Liver (tissue), 9 donors: ENCODE measurements around the gene TBX15. TPM values are rescaled to one million over a fixed set of nuclear protein-coding genes. Genes with fewer than 3 reads are reported as not detected.
A peak's percentile ranks its signal among the peaks of the same experiment; 100 is the strongest.

ENCODE experiments used
- DNase-seq: peaks from one replicate; pipeline ENCODE4 v3.0.0-alpha.2; 2017; ENCODE audit warnings: low spot score
- H3K27ac ChIP-seq, 2 donors: one replicate each; pipeline ENCODE4 v1.7.0; 2013; ENCODE audit warnings: inconsistent platforms in 2 of 2, low read length in 2 of 2, control low read depth in 1 of 2, low read depth in 1 of 2, mild to moderate bottlenecking in 1 of 2
- H3K27me3 ChIP-seq, 4 donors: one replicate each; pipeline versions ENCODE4 v1.6.1 to v1.7.0; 2013; ENCODE audit warnings: low read length in 3 of 4, inconsistent platforms in 1 of 4, mild to moderate bottlenecking in 1 of 4, moderate library complexity in 1 of 4; ENCODE audit not compliant: control insufficient read depth in 4 of 4, insufficient read depth in 4 of 4
- H3K36me3 ChIP-seq, 4 donors: one replicate each; pipeline versions ENCODE4 v1.6.1 to v1.7.0; 2013; ENCODE audit warnings: low read length in 3 of 4, mild to moderate bottlenecking in 3 of 4, low read depth in 1 of 4, moderate library complexity in 1 of 4; ENCODE audit not compliant: control insufficient read depth in 4 of 4, insufficient read depth in 3 of 4
- H3K4me1 ChIP-seq, 4 donors: one replicate each; pipeline versions ENCODE4 v1.6.1 to v1.7.0; 2013; ENCODE audit warnings: low read length in 3 of 4, mild to moderate bottlenecking in 3 of 4, moderate library complexity in 1 of 4; ENCODE audit not compliant: control insufficient read depth in 4 of 4, insufficient read depth in 4 of 4
- H3K4me3 ChIP-seq, 3 donors: one replicate each; pipeline versions ENCODE4 v1.6.1 to v1.7.0; 2013; ENCODE audit warnings: low read length in 3 of 3, control low read depth in 1 of 3, low read depth in 1 of 3, mild to moderate bottlenecking in 1 of 3
- H3K9ac ChIP-seq, 2 donors: one replicate each; pipeline ENCODE4 v1.7.0; 2013; ENCODE audit warnings: low read length in 2 of 2, mild to moderate bottlenecking in 2 of 2, moderate library complexity in 2 of 2, control low read depth in 1 of 2, low read depth in 1 of 2
- H3K9me3 ChIP-seq, 4 donors: one replicate each; pipeline versions ENCODE4 v1.6.1 to v1.7.0; 2013; ENCODE audit warnings: low read length in 3 of 4; ENCODE audit not compliant: control insufficient read depth in 4 of 4
- EGR1 ChIP-seq, 2 donors: IDR thresholded peaks; 2 replicates each; pipeline ENCODE4 v1.6.1; 2016 to 2018; ENCODE audit warnings: antibody characterized with exemption in 2 of 2, low read depth in 2 of 2
- FOXA2 ChIP-seq: IDR thresholded peaks from 2 replicates; pipeline ENCODE4 v1.6.1; 2016; ENCODE audit warnings: antibody characterized with exemption
- GABPA ChIP-seq, 2 donors: IDR thresholded peaks in 1 of 2; conservative IDR thresholded peaks in 1 of 2; 2 replicates each; pipeline ENCODE4 v1.6.1; 2016; ENCODE audit warnings: antibody characterized with exemption in 2 of 2, mild to moderate bottlenecking in 1 of 2, moderate library complexity in 1 of 2
- NR2F2 ChIP-seq: IDR thresholded peaks from 2 replicates; pipeline ENCODE4 v1.6.1; 2016; ENCODE audit warnings: antibody characterized with exemption
- RXRA ChIP-seq, 2 donors: IDR thresholded peaks; 2 replicates each; pipeline ENCODE4 v1.6.1; 2017 to 2018; ENCODE audit warnings: antibody characterized with exemption in 2 of 2, mild to moderate bottlenecking in 1 of 2
- SP1 ChIP-seq: IDR thresholded peaks from 2 replicates; pipeline ENCODE4 v1.6.1; 2018; ENCODE audit warnings: antibody characterized with exemption, mild to moderate bottlenecking
- TAF1 ChIP-seq: conservative IDR thresholded peaks from 2 replicates; pipeline ENCODE4 v1.6.1; 2016; ENCODE audit warnings: antibody characterized with exemption, mild to moderate bottlenecking
- YY1 ChIP-seq: IDR thresholded peaks from 2 replicates; pipeline ENCODE4 v1.6.1; 2016; ENCODE audit warnings: antibody characterized with exemption, mild to moderate bottlenecking
- ZBTB33 ChIP-seq: IDR thresholded peaks from 2 replicates; pipeline ENCODE4 v1.6.1; 2016; ENCODE audit warnings: antibody characterized with exemption
- WGBS: extraction: QIAGEN DNeasy Blood & Tissue Kit; methylation state at CpG from one replicate; pipeline ENCODE4 v1.1.7; 2013; 5-methylcytosine and 5-hydroxymethylcytosine counted together
- polyA plus RNA-seq, 2 donors: library from polyadenylated mRNA; stranded (reverse) in 1 of 2; unstranded in 1 of 2; fragments of 200-250 nt in 1 of 2; fragments of >200 nt in 1 of 2; fragmentation: Nextera tagmentation in 1 of 2; extraction: Ambion mirVana in 1 of 2; gene quantifications; one replicate each; pipeline versions ENCODE4 v1.2.1 to v1.2.3, GENCODE V29; 2013 to 2015
- total RNA-seq, 2 donors: library from RNA; depleted of rRNA; stranded (reverse); fragments of >200 nt; gene quantifications; one replicate each; pipeline ENCODE4 v1.2.3, GENCODE V29; 2014
- TF ChIP-seq, protein P1 (sequence below): IDR thresholded peaks from 2 replicates; pipeline ENCODE4 v1.6.1; 2016; ENCODE audit warnings: antibody characterized with exemption
- TF ChIP-seq, protein P2 (sequence below): fragments of 150-350 bp; IDR thresholded peaks from 2 replicates; pipeline ENCODE4 v1.5.1; 2017; ENCODE audit warnings: improper control_type of control experiment, low read depth, low read length; ENCODE audit not compliant: missing input control
- TF ChIP-seq, protein P3 (sequence below): IDR thresholded peaks from 2 replicates; pipeline ENCODE4 v1.6.1; 2016; ENCODE audit warnings: antibody characterized with exemption, mild to moderate bottlenecking
- donor health status: healthy.
- donor health status: healthy.
- donor health status: healthy.
- donor health status: healthy.
- donor health status: healthy.

Gene TBX15
- 1 to 10 TPM in 1 of 2 donors, under 1 TPM in 1; 0.09 to 1.9 TPM for total RNA-seq
- 10 to 100 TPM in 1 of 2 donors, 1 to 10 TPM in 1; 5.0 to 15.5 TPM for polyA plus RNA-seq

DNA sequence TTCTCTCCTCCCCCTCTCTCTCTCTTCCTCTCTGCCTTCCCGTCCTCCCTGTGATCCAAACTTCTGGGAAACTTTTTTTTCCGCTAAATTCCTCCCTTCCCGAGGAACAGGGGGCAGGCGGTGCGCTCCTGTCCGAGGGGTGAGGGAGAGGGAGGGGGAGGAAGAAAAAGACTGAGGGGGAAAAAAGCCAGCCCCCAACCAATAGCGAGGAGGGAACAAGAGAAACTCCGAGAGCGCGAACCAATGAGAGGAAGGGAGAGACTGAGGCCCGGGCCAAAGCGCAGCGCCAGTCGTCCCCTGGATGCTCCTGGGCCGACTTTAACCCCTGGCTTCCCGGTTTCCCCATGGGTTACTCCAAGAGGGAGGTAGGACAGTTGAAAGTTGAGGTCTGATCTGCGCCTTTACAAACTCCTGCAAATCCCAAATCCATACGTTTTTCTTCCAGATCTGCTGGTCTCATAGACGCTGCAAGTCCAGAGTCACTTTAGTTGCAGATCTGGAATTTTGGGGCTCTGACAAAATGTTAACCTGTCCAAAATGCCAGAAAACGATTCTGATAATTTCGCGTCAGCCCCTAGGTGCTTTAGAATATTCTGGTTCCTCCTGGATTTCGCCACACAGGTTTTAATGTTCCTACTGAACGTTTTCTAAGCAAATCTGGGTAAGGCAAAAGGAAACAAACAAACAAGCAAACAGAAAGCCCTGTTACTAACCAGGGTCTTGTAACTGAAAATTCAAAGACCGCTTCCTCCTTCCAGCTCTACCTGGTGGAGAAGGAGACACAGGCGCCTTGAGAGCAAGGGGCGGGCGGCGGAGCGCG lies at the start of gene TBX15:
TSS of gene TBX15 (minus strand) at position 158 of the 820 bp plus-strand sequence. CDS start 548 bp downstream, outside the sequence.
- peaks cover 0 to 2% (median 0%) of the 10 kb centered on the region in 4 donors for H3K36me3 ChIP-seq
- H3K27ac ChIP-seq: no peak within 1 kb of the TSS
- no peak for TF ChIP-seq SP1
- TF ChIP-seq, protein P1, sequence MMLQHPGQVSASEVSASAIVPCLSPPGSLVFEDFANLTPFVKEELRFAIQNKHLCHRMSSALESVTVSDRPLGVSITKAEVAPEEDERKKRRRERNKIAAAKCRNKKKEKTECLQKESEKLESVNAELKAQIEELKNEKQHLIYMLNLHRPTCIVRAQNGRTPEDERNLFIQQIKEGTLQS: no peak
- TF ChIP-seq TAF1: no peak
- no peak for TF ChIP-seq GABPA (IDR thresholded peaks at IDR 0.05 in 1 of 2, conservative IDR thresholded peaks at IDR 0.05 in 1 of 2)
- TF ChIP-seq, protein P2, sequence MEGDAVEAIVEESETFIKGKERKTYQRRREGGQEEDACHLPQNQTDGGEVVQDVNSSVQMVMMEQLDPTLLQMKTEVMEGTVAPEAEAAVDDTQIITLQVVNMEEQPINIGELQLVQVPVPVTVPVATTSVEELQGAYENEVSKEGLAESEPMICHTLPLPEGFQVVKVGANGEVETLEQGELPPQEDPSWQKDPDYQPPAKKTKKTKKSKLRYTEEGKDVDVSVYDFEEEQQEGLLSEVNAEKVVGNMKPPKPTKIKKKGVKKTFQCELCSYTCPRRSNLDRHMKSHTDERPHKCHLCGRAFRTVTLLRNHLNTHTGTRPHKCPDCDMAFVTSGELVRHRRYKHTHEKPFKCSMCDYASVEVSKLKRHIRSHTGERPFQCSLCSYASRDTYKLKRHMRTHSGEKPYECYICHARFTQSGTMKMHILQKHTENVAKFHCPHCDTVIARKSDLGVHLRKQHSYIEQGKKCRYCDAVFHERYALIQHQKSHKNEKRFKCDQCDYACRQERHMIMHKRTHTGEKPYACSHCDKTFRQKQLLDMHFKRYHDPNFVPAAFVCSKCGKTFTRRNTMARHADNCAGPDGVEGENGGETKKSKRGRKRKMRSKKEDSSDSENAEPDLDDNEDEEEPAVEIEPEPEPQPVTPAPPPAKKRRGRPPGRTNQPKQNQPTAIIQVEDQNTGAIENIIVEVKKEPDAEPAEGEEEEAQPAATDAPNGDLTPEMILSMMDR: no peak
- no peak for TF ChIP-seq EGR1 (IDR thresholded peaks at IDR 0.05; ENCODE audit: low read depth in 2 of 2)
- no peak for TF ChIP-seq NR2F2
- TF ChIP-seq YY1: no peak
- no peak for TF ChIP-seq ZBTB33
- H3K9ac ChIP-seq: no peak within 1 kb of the TSS
- 15% methylated on average over 31 of the region's 31 CpGs for WGBS
- H3K4me1 ChIP-seq: peaks cover 3 to 30% (median 14%) of the 10 kb centered on the region in 4 donors
- H3K27me3 ChIP-seq: peaks cover 5 to 50% (median 28%) of the 10 kb centered on the region in 4 donors
- peaks cover 6 to 54% (median 13%) of the 10 kb centered on the region in 4 donors for H3K9me3 ChIP-seq
- DNase-seq: no peak
- peak within 1 kb of the TSS in 2 of 3 donors; percentile 27 to 32 for H3K4me3 ChIP-seq

GRCh38 chr1:119034359-119034758 lies 46.2 kb upstream of the TBX15 start:
- Histone ChIP-seq H3K27ac (no peak overlapping the region), H3K27me3 (no peaks in the 10 kb centered on the region), H3K9ac (no peak overlapping the region), H3K4me1 (no peaks in the 10 kb centered on the region), H3K4me3 (no peak overlapping the region), H3K9me3 (no peaks in the 10 kb centered on the region), H3K36me3 (peaks cover 3 to 11% (median 6%) of the 10 kb centered on the region in 4 donors)
- TF ChIP-seq GABPA (IDR thresholded peaks at IDR 0.05 in 1 of 2, conservative IDR thresholded peaks at IDR 0.05 in 1 of 2): no peak
- TF ChIP-seq YY1: no peak
- no peak for TF ChIP-seq RXRA (IDR thresholded peaks at IDR 0.05)
- TF ChIP-seq, protein P2: no peak
- TF ChIP-seq, protein P3, sequence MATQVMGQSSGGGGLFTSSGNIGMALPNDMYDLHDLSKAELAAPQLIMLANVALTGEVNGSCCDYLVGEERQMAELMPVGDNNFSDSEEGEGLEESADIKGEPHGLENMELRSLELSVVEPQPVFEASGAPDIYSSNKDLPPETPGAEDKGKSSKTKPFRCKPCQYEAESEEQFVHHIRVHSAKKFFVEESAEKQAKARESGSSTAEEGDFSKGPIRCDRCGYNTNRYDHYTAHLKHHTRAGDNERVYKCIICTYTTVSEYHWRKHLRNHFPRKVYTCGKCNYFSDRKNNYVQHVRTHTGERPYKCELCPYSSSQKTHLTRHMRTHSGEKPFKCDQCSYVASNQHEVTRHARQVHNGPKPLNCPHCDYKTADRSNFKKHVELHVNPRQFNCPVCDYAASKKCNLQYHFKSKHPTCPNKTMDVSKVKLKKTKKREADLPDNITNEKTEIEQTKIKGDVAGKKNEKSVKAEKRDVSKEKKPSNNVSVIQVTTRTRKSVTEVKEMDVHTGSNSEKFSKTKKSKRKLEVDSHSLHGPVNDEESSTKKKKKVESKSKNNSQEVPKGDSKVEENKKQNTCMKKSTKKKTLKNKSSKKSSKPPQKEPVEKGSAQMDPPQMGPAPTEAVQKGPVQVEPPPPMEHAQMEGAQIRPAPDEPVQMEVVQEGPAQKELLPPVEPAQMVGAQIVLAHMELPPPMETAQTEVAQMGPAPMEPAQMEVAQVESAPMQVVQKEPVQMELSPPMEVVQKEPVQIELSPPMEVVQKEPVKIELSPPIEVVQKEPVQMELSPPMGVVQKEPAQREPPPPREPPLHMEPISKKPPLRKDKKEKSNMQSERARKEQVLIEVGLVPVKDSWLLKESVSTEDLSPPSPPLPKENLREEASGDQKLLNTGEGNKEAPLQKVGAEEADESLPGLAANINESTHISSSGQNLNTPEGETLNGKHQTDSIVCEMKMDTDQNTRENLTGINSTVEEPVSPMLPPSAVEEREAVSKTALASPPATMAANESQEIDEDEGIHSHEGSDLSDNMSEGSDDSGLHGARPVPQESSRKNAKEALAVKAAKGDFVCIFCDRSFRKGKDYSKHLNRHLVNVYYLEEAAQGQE: no peak
- TF ChIP-seq NR2F2: no peak
- TF ChIP-seq FOXA2: no peak
- no peak for TF ChIP-seq ZBTB33
- no peak for TF ChIP-seq EGR1 (IDR thresholded peaks at IDR 0.05; ENCODE audit: low read depth in 2 of 2)
- no peak for DNase-seq
